ENCODE measurements around the gene TMPRSS11A.

DNA sequence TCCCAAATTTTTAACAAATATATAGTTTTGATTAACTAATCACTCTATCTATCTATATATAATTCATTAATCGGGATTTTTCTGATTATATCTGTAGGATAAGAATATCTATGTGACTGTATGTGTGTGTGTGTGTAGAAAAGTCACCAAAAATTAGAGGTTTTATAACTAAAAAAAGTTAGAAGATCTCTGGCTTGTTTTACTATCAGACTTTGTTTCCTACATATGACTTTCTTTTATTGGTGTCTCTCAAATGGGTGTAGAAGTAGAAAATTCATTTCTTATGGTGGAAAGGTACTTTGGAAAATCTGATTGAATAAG is 52.7 kb downstream of the TMPRSS11A start:
- TF ChIP-seq POLR2A (IDR thresholded peaks at IDR 0.05) (no peak), CTCF (IDR thresholded peaks at IDR 0.05) (no peak)
